HG02763 (cell line): ENCODE data around the gene KBTBD12.

ENCODE experiments used
- ATAC-seq: cut with Tn5 transposase; IDR thresholded peaks from one replicate; pipeline ENCODE4 v1.9.1; 2021; ENCODE audit warnings: mild to moderate bottlenecking, moderate library complexity; ENCODE audit not compliant: unreplicated experiment

The KBTBD12 gene

GRCh38 chr3:128009952-128010846 lies 95.2 kb downstream of the KBTBD12 start:
- no peak for ATAC-seq

GRCh38 chr3:128011140-128011539 lies 96.1 kb downstream of the KBTBD12 start:
- ATAC-seq: no peak

GRCh38 chr3:128012050-128012449 lies 97.0 kb downstream of the KBTBD12 start:
- ATAC-seq: no peak

GRCh38 chr3:128014548-128014947 lies 99.5 kb downstream of the KBTBD12 start:
- ATAC-seq: no peak

- no peak for ATAC-seq
Measured at GRCh38 chr3:128016502-128016901, 101.5 kb downstream of the KBTBD12 start.

GRCh38 chr3:128021768-128022372 lies 106.8 kb downstream of the KBTBD12 start:
- no peak for ATAC-seq

- ATAC-seq: no peak
Measured at GRCh38 chr3:128033102-128033501, 118.1 kb downstream of the KBTBD12 start.

GRCh38 chr3:128036119-128036518 lies 121.1 kb downstream of the KBTBD12 start:
- no peak for ATAC-seq
